HepG2 (cell line): ENCODE data around the gene TULP4.
"Not testable (repeated sequence)": the region's sequence is repeated elsewhere in the genome, so short reads cannot be mapped to it uniquely, and the experiment has no call there.

ENCODE experiments used
- HNF4G ChIP-seq, 2 experiments: sonication (generic) in 1 of 2; formaldehyde crosslinking in 1 of 2; IDR thresholded peaks; 2 replicates each; pipeline versions ENCODE4 v1.4.0 to v1.6.1; 2011 to 2020; ENCODE audit warnings: borderline replicate concordance in 2 of 2, low read depth in 2 of 2, mild to moderate bottlenecking in 2 of 2, low read length in 1 of 2, missing genetic modification reagents in 1 of 2, moderate library complexity in 1 of 2
- NFE2L1 ChIP-seq: sonication (generic); formaldehyde crosslinking; IDR thresholded peaks from 2 replicates; pipeline ENCODE4 v1.4.0; 2020; ENCODE audit warnings: missing genetic modification reagents, mild to moderate bottlenecking, borderline replicate concordance
- NFYB ChIP-seq: sonication (generic); formaldehyde crosslinking; IDR thresholded peaks from 2 replicates; pipeline ENCODE4 v1.4.0; 2020; ENCODE audit warnings: missing genetic modification reagents
- NR2F2 ChIP-seq: IDR thresholded peaks from 2 replicates; pipeline ENCODE4 v1.6.1; 2012; ENCODE audit warnings: low read depth, inconsistent platforms, borderline replicate concordance
- POLR2A ChIP-seq, 2 experiments: IDR thresholded peaks; 2 replicates each; pipeline ENCODE4 v1.6.1; 2011; ENCODE audit warnings: low read depth in 2 of 2, low read length in 2 of 2, mild to moderate bottlenecking in 1 of 2, moderate library complexity in 1 of 2; ENCODE audit not compliant: insufficient read depth in 1 of 2
- RFX5 ChIP-seq: IDR thresholded peaks from 2 replicates; pipeline ENCODE4 v1.6.1; 2011; ENCODE audit warnings: low read depth, low read length, improper control_type of control experiment
- TF ChIP-seq, protein P1 (sequence below): sonication (generic); formaldehyde crosslinking; IDR thresholded peaks from 2 replicates; pipeline ENCODE4 v1.5.0; 2020; ENCODE audit warnings: mild to moderate bottlenecking, missing genetic modification reagents, moderate library complexity

DNA sequence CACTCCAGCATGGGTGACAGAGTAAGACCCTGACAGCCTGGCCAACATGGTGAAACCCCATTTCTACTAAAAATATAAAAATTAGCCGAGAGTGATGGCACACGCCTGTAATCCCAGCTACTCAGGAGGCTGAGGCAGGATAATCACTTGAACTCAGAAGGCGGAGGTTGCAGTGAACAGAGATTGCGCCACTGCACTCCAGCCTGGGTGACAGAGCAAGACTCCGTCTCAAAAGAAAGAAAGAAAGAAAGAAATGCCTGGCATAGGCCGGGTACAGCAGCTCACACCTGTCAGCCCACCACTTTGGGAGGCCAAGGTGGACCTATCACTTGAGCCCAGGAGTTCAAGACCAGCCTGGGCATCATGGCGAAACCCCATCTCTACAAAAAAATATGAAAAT lies 208.7 kb downstream of the TULP4 start:
- TF ChIP-seq NFE2L1 (CRISPR knock-in tag); RFX5; POLR2A (IDR thresholded peaks at IDR 0.05; ENCODE audit: insufficient read depth in 1 of 2, low read depth in 2 of 2, low read length in 2 of 2); NR2F2; NFYB (CRISPR knock-in tag); HNF4G (IDR thresholded peaks at IDR 0.05; ENCODE audit: borderline replicate concordance, low read depth, low read length); HNF4G (CRISPR knock-in tag; IDR thresholded peaks at IDR 0.05; ENCODE audit: borderline replicate concordance, low read depth): not testable (repeated sequence)
- TF ChIP-seq, protein P1, sequence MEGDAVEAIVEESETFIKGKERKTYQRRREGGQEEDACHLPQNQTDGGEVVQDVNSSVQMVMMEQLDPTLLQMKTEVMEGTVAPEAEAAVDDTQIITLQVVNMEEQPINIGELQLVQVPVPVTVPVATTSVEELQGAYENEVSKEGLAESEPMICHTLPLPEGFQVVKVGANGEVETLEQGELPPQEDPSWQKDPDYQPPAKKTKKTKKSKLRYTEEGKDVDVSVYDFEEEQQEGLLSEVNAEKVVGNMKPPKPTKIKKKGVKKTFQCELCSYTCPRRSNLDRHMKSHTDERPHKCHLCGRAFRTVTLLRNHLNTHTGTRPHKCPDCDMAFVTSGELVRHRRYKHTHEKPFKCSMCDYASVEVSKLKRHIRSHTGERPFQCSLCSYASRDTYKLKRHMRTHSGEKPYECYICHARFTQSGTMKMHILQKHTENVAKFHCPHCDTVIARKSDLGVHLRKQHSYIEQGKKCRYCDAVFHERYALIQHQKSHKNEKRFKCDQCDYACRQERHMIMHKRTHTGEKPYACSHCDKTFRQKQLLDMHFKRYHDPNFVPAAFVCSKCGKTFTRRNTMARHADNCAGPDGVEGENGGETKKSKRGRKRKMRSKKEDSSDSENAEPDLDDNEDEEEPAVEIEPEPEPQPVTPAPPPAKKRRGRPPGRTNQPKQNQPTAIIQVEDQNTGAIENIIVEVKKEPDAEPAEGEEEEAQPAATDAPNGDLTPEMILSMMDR = not testable (repeated sequence)
